GM21529 (cell line): ENCODE results near the gene ASB7.

Experiments
- ATAC-seq: cut with Tn5 transposase; IDR thresholded peaks from one replicate; pipeline ENCODE4 v1.9.1; 2021; ENCODE audit not compliant: unreplicated experiment

ASB7 gene

GRCh38 chr15:100596792-100597191, 5.6 kb upstream of the ASB7 start:
- ATAC-seq, result peak; percentile 84

- no peak for ATAC-seq
Observed at GRCh38 chr15:100597862-100598261, 4.5 kb upstream of the ASB7 start.

- ATAC-seq, result no peak
Observed at GRCh38 chr15:100598655-100599054, 3.7 kb upstream of the ASB7 start.

- no peak for ATAC-seq
Observed at GRCh38 chr15:100601163-100601562, 1.2 kb upstream of the ASB7 start.

GRCh38 chr15:100601617-100602063, 749 bp upstream of the ASB7 start:
- ATAC-seq, result peak; percentile 9

- ATAC-seq, result peak; percentile 39
Observed at GRCh38 chr15:100602823-100603393, 519 bp downstream of the ASB7 start.

GRCh38 chr15:100612539-100612938, 10.2 kb downstream of the ASB7 start:
- no peak for ATAC-seq

GRCh38 chr15:100613208-100613607, 10.8 kb downstream of the ASB7 start:
- no peak for ATAC-seq

GRCh38 chr15:100614336-100614735, 11.9 kb downstream of the ASB7 start:
- no peak for ATAC-seq

GRCh38 chr15:100614918-100615317, 12.5 kb downstream of the ASB7 start:
- no peak for ATAC-seq

GRCh38 chr15:100615801-100616200, 13.4 kb downstream of the ASB7 start:
- ATAC-seq, result no peak

GRCh38 chr15:100616700-100617099, 14.3 kb downstream of the ASB7 start:
- ATAC-seq, result no peak

- ATAC-seq, result no peak
Observed at GRCh38 chr15:100623301-100623700, 20.9 kb downstream of the ASB7 start.

- peak; percentile 93 for ATAC-seq
Observed at GRCh38 chr15:100627789-100628395, 25.5 kb downstream of the ASB7 start.

- ATAC-seq, result no peak
Observed at GRCh38 chr15:100628746-100629145, 26.4 kb downstream of the ASB7 start.

- no peak for ATAC-seq
Observed at GRCh38 chr15:100631831-100632230, 29.4 kb downstream of the ASB7 start.

- no peak for ATAC-seq
Observed at GRCh38 chr15:100633763-100634075, 31.3 kb downstream of the ASB7 start.

GRCh38 chr15:100635406-100636071, 33.1 kb downstream of the ASB7 start:
- ATAC-seq, result no peak

GRCh38 chr15:100638177-100638730, 35.9 kb downstream of the ASB7 start:
- no peak for ATAC-seq

- no peak for ATAC-seq
Observed at GRCh38 chr15:100642213-100642949, 40.0 kb downstream of the ASB7 start.

GRCh38 chr15:100642950-100643338, 40.6 kb downstream of the ASB7 start:
- ATAC-seq, result no peak

- no peak for ATAC-seq
Observed at GRCh38 chr15:100645671-100646070, 43.3 kb downstream of the ASB7 start.
